ENCODE measurements around the gene RAB30. TPM values are rescaled to one million over a fixed set of nuclear protein-coding genes. Genes with fewer than 3 reads are reported as not detected.

The RAB30 gene
- total RNA-seq, 1 experiment from 2014 or later = 6.2 TPM

DNA sequence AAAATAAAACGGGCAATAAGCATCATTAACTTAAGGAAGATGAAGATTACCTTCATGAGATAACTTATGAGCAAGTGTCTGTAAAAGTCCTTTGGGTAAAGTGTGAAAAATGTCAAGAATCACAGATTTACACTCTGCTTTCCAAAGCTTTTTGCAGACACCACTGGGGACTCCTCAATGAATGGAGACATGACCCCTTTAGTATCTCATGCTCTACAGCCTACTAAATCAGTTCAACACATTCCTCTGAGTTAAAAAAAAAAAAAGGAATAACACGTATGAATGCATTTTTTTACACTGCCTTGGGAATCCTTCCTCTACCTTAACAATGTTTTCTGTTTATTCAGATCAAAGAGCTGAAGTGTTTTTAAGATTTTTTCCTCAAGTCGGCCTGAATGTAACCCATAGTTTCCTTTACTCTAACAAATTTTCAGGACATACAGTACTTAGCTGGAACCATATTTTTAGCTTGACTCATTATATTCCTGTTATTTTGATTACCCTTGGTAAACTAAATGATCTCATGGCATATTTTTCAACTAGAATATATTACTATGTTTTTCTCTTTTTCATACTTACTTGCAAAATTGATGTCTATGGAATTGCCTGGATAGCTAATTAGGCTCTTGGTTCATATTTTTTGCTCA is 25.9 kb upstream of the RAB30 start (continued):
- TF ChIP-seq, protein P1, sequence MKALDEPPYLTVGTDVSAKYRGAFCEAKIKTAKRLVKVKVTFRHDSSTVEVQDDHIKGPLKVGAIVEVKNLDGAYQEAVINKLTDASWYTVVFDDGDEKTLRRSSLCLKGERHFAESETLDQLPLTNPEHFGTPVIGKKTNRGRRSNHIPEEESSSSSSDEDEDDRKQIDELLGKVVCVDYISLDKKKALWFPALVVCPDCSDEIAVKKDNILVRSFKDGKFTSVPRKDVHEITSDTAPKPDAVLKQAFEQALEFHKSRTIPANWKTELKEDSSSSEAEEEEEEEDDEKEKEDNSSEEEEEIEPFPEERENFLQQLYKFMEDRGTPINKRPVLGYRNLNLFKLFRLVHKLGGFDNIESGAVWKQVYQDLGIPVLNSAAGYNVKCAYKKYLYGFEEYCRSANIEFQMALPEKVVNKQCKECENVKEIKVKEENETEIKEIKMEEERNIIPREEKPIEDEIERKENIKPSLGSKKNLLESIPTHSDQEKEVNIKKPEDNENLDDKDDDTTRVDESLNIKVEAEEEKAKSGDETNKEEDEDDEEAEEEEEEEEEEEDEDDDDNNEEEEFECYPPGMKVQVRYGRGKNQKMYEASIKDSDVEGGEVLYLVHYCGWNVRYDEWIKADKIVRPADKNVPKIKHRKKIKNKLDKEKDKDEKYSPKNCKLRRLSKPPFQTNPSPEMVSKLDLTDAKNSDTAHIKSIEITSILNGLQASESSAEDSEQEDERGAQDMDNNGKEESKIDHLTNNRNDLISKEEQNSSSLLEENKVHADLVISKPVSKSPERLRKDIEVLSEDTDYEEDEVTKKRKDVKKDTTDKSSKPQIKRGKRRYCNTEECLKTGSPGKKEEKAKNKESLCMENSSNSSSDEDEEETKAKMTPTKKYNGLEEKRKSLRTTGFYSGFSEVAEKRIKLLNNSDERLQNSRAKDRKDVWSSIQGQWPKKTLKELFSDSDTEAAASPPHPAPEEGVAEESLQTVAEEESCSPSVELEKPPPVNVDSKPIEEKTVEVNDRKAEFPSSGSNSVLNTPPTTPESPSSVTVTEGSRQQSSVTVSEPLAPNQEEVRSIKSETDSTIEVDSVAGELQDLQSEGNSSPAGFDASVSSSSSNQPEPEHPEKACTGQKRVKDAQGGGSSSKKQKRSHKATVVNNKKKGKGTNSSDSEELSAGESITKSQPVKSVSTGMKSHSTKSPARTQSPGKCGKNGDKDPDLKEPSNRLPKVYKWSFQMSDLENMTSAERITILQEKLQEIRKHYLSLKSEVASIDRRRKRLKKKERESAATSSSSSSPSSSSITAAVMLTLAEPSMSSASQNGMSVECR (CRISPR knock-in tag; IDR thresholded peaks at IDR 0.05; ENCODE audit: borderline replicate concordance) = no peak
- TF ChIP-seq SOX15 (CRISPR knock-in tag; IDR thresholded peaks at IDR 0.05) (no peak), MYBL2 (CRISPR knock-in tag; IDR thresholded peaks at IDR 0.05) (no peak)

DNA sequence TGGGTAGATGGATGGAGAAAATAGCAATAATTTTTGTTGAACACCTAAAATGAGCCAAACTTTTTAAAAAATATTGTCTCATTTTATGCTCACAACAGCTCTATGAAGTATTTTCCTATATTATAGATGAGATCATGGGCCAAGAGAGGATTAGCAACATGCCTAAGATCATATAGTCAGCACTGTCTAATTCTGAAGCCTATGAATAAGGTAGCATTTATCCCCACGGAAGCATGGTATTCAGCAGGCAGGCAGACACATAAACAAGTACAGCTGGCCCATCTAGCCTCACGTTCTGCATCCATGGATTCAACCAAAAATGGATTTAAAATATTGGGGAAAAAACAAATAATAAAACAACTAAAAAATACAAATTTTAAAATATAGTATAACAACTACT is 21.9 kb upstream of the RAB30 start:
- no peaks in the 10 kb centered on the region for H3K27me3 Mint-ChIP-seq (ENCODE audit: low read depth)
- ChIA-PET POLR2A (interaction anchor here (1.2 kb wide), 1 partner anchor 63 kb away, joined by 3 read pairs; the partner anchor contains the start of gene PCF11), CTCF (no interaction called here)
- DNase-seq (ENCODE audit: low spot score) (no peak), ATAC-seq (no peak)
- no peak overlapping the region for H3K27ac Mint-ChIP-seq
- no peaks in the 10 kb centered on the region for H3K36me3 Mint-ChIP-seq
- H3K4me1 Mint-ChIP-seq = no peaks in the 10 kb centered on the region
- peaks cover 4% of the 10 kb centered on the region for H3K9me3 Mint-ChIP-seq
- TF ChIP-seq PRRX2 (CRISPR knock-in tag; IDR thresholded peaks at IDR 0.05) (no peak), ZNF317 (CRISPR knock-in tag; IDR thresholded peaks at IDR 0.05; ENCODE audit: borderline replicate concordance, low read depth) (no peak), RORB (CRISPR knock-in tag; IDR thresholded peaks at IDR 0.05) (no peak), ZNF138 (CRISPR knock-in tag; conservative IDR thresholded peaks at IDR 0.05) (no peak), ZNF219 (CRISPR knock-in tag; IDR thresholded peaks at IDR 0.05; ENCODE audit: borderline replicate concordance) (no peak), ZNF671 (CRISPR knock-in tag; IDR thresholded peaks at IDR 0.05) (no peak), CBFB (CRISPR knock-in tag; IDR thresholded peaks at IDR 0.05; ENCODE audit: low read depth) (no peak)
- TF ChIP-seq, protein P2, sequence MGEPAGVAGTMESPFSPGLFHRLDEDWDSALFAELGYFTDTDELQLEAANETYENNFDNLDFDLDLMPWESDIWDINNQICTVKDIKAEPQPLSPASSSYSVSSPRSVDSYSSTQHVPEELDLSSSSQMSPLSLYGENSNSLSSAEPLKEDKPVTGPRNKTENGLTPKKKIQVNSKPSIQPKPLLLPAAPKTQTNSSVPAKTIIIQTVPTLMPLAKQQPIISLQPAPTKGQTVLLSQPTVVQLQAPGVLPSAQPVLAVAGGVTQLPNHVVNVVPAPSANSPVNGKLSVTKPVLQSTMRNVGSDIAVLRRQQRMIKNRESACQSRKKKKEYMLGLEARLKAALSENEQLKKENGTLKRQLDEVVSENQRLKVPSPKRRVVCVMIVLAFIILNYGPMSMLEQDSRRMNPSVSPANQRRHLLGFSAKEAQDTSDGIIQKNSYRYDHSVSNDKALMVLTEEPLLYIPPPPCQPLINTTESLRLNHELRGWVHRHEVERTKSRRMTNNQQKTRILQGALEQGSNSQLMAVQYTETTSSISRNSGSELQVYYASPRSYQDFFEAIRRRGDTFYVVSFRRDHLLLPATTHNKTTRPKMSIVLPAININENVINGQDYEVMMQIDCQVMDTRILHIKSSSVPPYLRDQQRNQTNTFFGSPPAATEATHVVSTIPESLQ (CRISPR knock-in tag; IDR thresholded peaks at IDR 0.05) = no peak
- TF ChIP-seq, protein P3, sequence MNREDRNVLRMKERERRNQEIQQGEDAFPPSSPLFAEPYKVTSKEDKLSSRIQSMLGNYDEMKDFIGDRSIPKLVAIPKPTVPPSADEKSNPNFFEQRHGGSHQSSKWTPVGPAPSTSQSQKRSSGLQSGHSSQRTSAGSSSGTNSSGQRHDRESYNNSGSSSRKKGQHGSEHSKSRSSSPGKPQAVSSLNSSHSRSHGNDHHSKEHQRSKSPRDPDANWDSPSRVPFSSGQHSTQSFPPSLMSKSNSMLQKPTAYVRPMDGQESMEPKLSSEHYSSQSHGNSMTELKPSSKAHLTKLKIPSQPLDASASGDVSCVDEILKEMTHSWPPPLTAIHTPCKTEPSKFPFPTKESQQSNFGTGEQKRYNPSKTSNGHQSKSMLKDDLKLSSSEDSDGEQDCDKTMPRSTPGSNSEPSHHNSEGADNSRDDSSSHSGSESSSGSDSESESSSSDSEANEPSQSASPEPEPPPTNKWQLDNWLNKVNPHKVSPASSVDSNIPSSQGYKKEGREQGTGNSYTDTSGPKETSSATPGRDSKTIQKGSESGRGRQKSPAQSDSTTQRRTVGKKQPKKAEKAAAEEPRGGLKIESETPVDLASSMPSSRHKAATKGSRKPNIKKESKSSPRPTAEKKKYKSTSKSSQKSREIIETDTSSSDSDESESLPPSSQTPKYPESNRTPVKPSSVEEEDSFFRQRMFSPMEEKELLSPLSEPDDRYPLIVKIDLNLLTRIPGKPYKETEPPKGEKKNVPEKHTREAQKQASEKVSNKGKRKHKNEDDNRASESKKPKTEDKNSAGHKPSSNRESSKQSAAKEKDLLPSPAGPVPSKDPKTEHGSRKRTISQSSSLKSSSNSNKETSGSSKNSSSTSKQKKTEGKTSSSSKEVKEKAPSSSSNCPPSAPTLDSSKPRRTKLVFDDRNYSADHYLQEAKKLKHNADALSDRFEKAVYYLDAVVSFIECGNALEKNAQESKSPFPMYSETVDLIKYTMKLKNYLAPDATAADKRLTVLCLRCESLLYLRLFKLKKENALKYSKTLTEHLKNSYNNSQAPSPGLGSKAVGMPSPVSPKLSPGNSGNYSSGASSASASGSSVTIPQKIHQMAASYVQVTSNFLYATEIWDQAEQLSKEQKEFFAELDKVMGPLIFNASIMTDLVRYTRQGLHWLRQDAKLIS (CRISPR knock-in tag; IDR thresholded peaks at IDR 0.05; ENCODE audit: borderline replicate concordance) = no peak
- TF ChIP-seq, protein P4, sequence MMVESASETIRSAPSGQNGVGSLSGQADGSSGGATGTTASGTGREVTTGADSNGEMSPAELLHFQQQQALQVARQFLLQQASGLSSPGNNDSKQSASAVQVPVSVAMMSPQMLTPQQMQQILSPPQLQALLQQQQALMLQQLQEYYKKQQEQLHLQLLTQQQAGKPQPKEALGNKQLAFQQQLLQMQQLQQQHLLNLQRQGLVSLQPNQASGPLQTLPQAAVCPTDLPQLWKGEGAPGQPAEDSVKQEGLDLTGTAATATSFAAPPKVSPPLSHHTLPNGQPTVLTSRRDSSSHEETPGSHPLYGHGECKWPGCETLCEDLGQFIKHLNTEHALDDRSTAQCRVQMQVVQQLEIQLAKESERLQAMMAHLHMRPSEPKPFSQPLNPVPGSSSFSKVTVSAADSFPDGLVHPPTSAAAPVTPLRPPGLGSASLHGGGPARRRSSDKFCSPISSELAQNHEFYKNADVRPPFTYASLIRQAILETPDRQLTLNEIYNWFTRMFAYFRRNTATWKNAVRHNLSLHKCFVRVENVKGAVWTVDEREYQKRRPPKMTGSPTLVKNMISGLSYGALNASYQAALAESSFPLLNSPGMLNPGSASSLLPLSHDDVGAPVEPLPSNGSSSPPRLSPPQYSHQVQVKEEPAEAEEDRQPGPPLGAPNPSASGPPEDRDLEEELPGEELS (CRISPR knock-in tag; IDR thresholded peaks at IDR 0.05) = no peak
- TF ChIP-seq, protein P5, sequence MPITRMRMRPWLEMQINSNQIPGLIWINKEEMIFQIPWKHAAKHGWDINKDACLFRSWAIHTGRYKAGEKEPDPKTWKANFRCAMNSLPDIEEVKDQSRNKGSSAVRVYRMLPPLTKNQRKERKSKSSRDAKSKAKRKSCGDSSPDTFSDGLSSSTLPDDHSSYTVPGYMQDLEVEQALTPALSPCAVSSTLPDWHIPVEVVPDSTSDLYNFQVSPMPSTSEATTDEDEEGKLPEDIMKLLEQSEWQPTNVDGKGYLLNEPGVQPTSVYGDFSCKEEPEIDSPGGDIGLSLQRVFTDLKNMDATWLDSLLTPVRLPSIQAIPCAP (CRISPR knock-in tag; IDR thresholded peaks at IDR 0.05) = no peak
- TF ChIP-seq, protein P6, sequence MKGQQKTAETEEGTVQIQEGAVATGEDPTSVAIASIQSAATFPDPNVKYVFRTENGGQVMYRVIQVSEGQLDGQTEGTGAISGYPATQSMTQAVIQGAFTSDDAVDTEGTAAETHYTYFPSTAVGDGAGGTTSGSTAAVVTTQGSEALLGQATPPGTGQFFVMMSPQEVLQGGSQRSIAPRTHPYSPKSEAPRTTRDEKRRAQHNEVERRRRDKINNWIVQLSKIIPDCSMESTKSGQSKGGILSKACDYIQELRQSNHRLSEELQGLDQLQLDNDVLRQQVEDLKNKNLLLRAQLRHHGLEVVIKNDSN (CRISPR knock-in tag; IDR thresholded peaks at IDR 0.05) = no peak
- TF ChIP-seq, protein P7, sequence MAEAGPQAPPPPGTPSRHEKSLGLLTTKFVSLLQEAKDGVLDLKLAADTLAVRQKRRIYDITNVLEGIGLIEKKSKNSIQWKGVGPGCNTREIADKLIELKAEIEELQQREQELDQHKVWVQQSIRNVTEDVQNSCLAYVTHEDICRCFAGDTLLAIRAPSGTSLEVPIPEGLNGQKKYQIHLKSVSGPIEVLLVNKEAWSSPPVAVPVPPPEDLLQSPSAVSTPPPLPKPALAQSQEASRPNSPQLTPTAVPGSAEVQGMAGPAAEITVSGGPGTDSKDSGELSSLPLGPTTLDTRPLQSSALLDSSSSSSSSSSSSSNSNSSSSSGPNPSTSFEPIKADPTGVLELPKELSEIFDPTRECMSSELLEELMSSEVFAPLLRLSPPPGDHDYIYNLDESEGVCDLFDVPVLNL (CRISPR knock-in tag; IDR thresholded peaks at IDR 0.05; ENCODE audit: borderline replicate concordance, low read depth) = no peak
- TF ChIP-seq, protein P8, sequence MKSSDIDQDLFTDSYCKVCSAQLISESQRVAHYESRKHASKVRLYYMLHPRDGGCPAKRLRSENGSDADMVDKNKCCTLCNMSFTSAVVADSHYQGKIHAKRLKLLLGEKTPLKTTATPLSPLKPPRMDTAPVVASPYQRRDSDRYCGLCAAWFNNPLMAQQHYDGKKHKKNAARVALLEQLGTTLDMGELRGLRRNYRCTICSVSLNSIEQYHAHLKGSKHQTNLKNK (CRISPR knock-in tag; IDR thresholded peaks at IDR 0.05) = no peak
- H3K4me3 Mint-ChIP-seq = no peak overlapping the region

Measured in WTC11 (cell line).